PFSK-1 (cell line): ENCODE data around the gene APOL5.

ENCODE experiments used
- POLR2AphosphoS5 ChIP-seq: IDR thresholded peaks from 2 replicates; pipeline ENCODE4 v1.6.1; 2012; ENCODE audit warnings: low read depth, mild to moderate bottlenecking, control low read depth, low read length, moderate library complexity
- TF ChIP-seq, protein P1 (sequence below), 2 experiments: IDR thresholded peaks; 2 replicates each; pipeline versions ENCODE4 v1.6.1 to v1.8.0; 2011 to 2012; ENCODE audit warnings: low read depth in 2 of 2, low read length in 2 of 2, control low read depth in 1 of 2, inconsistent platforms in 1 of 2, mild to moderate bottlenecking in 1 of 2, moderate library complexity in 1 of 2; ENCODE audit not compliant: insufficient read depth in 1 of 2

DNA sequence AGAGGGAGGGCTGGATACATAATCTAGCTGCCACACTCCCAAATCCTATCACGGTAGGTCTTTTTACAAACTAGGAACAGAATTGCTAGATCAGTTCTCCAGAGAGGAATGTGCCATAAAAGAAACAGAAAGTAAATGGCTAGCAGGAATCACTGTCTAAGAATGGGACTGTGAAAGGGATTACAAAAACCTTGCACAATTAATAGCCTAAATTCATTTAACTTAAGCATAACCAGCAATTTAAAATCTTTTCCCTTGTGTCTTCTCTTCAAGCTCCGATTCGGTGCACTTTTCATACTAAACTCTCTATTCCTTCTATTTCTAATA is 35.2 kb downstream of the APOL5 start:
- no peak for TF ChIP-seq POLR2AphosphoS5
- TF ChIP-seq, protein P1, sequence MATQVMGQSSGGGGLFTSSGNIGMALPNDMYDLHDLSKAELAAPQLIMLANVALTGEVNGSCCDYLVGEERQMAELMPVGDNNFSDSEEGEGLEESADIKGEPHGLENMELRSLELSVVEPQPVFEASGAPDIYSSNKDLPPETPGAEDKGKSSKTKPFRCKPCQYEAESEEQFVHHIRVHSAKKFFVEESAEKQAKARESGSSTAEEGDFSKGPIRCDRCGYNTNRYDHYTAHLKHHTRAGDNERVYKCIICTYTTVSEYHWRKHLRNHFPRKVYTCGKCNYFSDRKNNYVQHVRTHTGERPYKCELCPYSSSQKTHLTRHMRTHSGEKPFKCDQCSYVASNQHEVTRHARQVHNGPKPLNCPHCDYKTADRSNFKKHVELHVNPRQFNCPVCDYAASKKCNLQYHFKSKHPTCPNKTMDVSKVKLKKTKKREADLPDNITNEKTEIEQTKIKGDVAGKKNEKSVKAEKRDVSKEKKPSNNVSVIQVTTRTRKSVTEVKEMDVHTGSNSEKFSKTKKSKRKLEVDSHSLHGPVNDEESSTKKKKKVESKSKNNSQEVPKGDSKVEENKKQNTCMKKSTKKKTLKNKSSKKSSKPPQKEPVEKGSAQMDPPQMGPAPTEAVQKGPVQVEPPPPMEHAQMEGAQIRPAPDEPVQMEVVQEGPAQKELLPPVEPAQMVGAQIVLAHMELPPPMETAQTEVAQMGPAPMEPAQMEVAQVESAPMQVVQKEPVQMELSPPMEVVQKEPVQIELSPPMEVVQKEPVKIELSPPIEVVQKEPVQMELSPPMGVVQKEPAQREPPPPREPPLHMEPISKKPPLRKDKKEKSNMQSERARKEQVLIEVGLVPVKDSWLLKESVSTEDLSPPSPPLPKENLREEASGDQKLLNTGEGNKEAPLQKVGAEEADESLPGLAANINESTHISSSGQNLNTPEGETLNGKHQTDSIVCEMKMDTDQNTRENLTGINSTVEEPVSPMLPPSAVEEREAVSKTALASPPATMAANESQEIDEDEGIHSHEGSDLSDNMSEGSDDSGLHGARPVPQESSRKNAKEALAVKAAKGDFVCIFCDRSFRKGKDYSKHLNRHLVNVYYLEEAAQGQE (IDR thresholded peaks at IDR 0.05; ENCODE audit: insufficient read depth in 1 of 2, low read depth in 2 of 2, low read length in 2 of 2), result no peak
